Fibroblast of upper back skin (primary cell): ENCODE results near the gene TGM3.

ENCODE experiments used
- DNase-seq: peaks from one replicate; pipeline ENCODE4 v3.0.0-alpha.2; 2013

TGM3 gene

DNA sequence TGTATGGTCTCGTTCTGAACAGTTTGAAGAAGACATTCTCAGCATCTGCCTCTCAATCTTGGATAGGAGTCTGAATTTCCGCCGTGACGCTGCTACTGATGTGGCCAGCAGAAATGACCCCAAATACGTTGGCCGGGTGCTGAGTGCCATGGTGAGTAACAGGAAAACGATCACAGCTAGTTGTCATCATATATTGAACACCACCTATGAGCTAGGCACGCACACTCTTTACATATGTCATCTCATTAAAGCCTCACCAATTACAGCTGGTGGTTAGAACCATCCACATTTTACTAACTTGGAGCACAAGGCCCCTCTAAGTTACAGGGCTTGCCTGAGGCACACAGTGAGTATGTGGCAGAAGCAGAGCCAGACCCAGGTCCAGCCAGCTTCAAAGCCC, 17.1 kb downstream of the TGM3 start:
- DNase-seq, result peak; percentile 3

DNA sequence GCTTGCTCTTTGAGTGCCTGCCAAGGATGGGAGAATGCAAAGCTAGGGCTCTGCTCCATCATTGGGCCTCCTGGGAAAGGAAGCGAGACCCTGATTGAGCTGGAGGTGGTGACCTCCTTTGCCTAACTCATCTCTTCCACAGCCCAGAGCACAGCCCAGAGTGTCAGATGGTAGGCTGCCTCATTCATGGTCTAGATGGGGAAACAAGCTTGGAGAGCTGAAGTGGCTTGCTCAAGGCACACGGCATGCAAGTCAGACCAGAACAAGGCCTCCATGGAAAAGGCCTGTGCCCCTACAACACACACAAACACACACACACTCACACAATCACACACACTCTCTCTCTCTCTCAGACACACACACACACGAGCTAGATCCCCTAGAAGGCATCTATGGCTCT, 17.5 kb downstream of the TGM3 start:
- DNase-seq, result no peak

DNA sequence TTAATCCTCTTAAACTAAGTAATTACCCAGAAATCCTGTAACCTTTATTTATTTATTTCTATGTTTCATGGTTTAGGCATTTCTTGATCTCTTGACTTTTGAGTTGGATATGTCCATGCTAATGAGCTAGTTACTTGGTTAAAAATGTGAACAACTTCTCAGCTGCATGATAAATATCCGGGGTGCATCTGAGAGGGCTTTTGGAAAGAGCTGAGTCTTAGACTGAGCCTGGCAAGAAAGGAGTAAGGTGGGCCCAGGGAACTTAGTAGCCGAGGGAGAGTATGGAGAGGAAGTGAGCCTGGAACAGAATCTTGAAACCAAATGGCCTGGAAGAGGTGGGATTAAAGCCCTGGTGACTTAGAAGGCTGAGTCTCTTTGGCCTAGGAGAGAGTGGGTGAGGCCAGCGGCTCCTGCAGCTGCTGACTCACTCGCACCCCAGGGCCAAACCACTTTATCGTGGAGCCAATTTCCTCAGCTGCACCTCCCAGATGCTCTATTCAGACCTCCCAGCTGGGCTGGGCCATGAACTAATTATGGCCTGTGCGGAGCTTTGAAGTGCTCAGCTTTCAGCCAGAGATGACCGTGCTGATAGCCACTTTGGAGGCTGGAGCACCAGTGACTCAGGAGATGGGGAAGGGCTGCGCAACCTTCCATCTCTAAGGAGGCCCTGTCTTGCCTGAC, 19.1 kb downstream of the TGM3 start:
- DNase-seq, result peak; percentile 88

DNA sequence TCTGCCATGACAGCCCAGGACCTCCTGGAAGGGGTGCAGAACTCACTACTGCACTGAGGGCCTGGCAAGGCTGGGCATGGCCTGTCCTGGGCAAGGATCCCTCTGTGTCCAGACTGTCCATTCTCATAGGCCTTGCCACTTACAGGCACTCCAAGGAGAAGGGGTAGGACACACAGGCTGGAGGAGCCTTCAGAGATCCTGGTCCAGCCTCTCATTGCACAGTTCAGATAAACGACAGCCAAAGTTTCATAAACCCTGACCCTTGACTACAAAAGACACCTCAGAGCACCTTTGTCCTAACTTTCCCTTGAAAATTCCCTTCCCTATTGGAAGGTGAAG, 19.6 kb downstream of the TGM3 start:
- DNase-seq, result no peak

DNA sequence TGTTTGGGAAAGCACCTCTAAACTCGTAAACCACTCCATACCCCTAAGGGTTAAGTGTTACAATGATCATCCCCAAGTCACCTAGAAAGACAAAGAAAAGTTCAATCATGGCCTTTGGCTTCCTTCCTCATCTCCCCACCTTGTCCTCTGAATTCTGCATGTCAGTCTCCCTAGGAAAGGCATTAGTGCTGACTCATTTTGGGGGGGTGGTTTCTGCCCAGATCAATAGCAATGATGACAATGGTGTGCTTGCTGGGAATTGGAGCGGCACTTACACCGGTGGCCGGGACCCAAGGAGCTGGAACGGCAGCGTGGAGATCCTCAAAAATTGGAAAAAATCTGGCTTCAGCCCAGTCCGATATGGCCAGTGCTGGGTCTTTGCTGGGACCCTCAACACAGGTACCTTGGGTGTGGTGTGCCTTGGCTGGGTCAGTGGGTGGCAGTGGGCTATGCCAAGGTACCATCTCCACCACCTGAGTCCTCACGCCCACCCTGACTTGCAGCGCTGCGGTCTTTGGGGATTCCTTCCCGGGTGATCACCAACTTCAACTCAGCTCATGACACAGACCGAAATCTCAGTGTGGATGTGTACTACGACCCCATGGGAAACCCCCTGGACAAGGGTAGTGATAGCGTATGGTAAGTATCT, 21.2 kb downstream of the TGM3 start:
- no peak for DNase-seq

DNA sequence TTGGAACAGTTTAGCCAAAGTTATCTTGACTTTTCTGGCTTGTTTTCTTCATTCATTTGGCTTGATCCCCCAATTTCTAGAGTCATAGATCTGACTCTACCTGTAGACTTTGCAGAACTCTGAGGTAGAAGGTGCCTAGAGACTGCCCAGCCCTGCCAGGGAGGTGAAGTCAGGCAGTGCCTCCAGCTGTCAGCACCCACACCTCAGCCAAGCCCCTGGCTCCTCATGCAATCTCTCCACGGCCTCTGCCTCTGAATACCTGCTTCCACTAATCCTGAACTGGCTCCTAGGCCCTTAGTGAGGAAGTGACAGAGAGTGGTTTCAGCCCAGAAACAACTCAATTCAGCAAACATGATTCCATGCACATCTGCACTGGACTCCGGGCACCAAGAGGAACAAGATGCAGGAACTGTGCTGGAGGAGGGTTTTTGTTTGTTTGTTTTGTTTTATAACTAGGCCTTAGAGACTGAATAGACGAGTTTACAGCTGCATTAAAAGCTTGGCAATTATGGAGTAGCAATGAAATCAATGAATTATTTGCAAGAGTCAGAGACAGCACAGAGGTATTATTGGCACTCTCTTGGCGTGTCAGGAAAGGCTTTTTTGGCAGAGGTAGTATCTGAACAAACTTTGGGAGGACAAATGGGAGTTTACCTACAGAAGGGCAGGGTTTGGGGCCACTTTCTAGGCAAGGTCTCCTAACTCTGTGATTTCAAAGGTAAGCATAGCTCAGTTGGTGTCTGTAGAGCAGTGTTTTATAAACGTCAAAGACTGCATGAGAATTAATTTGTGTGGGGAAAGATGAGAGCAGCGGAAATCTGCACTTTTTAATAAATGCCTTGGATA, 25.2 kb downstream of the TGM3 start:
- no peak for DNase-seq

DNA sequence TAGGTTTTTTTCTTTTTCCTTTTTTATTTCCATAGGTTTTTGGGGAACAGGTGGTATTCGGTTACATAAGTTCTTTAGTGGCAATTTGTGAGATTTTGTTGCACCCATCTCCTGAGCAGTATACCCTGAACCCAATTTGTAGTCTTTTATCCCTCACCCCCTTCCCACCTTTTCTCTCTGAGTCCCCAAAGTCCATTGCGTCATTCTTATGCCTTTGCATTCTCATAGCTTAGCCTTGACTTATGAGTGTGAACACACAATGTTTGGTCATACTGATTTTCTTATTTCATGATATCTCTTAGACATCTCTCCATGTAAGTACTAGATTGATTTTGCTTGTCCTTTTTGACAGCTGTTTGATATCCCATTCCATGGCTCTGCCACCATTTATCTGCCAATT, 27.2 kb downstream of the TGM3 start:
- DNase-seq, result no peak

DNA sequence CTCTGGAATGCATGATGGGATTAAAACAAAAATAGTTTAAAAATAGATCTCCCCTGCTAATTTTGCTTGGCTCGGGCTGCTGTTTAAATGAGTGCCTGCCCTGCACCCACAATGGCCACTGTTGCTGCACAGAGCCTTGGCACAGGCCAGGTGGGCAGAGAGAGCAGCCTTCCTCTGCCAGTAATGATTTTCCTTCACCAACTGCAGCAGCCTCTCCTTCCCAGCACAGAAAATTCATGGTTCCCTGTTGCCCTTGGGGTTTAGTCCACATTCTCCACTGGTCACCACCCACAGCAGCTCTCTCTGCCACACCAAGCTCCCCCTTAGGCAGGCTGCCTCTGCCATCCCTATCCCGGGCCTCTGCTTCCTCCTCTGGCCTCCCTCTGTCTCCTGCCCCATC, 30.2 kb downstream of the TGM3 start:
- no peak for DNase-seq

DNA sequence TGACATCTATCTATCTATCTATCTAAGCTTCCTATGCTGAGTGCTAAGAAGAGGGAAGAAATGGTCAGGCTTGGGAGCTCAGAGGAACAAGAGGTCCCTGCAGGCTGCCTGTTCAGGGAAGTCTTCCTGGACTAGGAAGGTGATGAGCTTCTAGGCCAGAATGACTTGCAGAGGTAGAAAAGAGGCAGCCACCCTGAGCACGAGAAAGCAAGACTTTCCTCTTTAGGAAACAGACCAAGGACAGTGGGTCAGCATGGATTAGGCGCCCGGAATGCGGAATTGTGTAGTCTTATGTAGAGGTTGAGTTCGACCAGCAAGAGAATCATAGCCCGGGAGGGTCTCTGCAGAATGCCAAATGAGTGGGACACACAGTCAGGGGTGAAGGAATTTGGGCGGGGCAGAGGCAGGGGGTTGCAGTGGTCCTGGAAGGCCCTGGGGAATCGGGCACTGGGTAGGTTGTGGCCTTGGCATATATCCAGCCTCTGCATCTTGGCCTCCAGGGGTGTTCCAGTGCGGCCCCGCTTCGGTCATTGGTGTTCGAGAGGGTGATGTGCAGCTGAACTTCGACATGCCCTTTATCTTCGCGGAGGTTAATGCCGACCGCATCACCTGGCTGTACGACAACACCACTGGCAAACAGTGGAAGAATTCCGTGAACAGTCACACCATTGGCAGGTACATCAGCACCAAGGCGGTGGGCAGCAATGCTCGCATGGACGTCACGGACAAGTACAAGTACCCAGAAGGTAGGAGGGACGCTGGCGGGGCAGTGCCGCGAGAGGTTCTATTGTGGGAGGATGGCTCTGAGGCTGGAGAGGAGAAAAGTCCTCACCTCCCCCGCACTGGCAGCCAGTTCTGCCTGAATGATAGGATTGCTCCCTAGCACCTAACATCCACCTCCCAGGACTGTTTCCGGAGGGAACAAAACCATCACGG, 32.1 kb downstream of the TGM3 start:
- no peak for DNase-seq

DNA sequence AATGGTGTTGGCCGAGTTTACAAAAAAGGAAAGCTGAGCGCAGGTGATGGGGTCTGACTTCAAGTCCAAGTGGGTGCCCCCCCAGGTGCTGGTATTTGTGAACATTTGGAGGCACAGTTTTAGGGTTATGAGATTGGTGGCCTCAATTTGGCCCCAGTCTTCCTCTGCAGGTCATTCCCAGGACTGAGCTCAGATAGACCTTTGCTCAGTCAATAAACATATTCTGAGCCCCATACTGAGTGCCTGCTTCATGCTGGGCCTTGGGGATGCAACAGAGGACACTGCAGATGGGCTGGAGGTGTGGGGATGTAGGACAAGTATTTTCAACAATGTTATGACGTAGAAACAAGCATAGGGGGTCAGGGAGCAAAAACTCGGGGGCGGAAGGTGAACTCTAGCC, 33.5 kb downstream of the TGM3 start:
- DNase-seq, result no peak

DNA sequence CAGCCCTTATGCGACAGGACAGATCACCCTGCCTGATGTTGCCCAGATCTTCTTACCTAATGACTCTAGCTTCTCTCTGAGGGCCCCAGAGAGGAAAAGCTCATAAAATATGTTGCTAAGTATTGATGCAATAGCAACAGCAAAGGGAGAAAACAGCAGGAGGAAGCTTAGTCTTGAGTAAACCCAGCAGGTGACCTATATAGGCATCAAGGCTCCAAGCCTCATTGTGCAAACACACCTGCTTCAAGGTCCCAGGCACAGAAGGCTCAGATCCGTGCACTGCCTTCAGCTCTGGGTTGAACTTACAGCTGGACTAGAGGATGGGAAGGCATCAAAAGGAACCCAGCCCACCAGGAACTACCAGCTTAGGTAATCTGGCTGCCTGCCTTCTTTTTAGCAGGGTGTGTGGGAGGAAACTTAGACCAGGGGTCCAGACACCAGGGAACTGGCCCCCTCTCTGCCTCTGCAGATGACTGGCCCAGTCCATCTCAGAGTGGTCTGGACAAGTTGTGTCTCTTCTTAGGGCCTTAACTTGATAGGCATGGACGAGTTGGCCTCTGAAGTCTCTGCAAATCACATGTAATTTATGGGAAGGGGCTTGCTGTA, 34.4 kb downstream of the TGM3 start:
- DNase-seq, result no peak

DNA sequence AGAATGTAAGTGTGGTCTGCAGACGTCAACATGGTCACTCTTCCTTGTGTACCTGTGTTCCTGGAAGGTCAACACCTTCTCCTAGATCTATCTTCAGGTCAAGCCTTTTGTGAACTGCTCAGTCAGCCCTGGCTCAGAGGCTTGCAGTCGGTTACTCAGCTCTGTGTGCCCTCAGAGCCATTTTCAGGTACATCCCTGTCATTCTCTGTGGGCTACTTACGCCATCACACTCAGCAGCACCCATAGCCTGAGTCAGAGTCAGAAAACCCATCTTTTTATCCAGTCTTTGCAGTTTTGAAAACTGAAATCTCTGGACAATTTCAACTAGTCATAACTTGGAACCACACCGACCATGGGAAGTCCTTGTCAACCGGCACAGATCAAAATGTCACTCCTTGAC, 35.3 kb downstream of the TGM3 start:
- DNase-seq, result no peak

DNA sequence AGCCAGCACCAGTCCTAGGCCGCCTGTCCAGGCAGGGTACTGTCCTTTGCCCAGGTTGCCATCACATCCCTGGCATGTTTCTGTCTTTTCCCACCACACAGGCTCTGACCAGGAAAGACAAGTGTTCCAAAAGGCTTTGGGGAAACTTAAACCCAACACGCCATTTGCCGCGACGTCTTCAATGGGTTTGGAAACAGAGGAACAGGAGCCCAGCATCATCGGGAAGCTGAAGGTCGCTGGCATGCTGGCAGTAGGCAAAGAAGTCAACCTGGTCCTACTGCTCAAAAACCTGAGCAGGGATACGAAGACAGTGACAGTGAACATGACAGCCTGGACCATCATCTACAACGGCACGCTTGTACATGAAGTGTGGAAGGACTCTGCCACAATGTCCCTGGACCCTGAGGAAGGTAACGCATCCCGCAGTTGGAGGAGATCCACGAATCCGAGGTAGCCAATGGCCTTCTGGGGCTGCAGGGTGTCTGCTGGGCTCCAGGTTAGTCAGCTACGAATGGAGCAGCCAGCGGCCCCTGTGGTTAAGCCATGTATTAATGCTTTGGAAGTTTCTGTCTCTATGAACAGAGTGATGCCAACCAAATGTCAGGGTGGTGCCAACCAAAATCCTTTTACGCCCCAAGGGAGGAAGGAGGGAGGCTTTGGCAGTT, 36.2 kb downstream of the TGM3 start:
- no peak for DNase-seq

DNA sequence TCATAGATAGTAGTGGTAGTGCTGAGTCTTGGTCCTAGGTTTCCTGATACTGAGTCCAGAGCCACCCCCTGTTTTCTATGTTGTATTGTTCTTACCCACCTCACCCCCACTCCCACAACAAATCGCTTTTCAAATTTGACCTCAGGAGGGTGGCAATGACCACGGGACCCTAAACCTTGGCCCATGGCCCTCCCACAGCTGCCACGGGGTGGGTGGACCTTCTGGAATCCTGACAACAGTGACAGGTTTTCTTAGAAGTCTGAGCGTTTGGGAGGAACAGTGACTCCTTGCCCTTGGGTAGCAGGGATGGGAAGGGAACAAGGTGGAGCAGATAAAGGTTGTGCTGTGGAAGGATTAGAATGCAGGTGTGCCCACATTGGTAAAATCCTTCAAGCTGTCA, 36.9 kb downstream of the TGM3 start:
- DNase-seq, result no peak

DNA sequence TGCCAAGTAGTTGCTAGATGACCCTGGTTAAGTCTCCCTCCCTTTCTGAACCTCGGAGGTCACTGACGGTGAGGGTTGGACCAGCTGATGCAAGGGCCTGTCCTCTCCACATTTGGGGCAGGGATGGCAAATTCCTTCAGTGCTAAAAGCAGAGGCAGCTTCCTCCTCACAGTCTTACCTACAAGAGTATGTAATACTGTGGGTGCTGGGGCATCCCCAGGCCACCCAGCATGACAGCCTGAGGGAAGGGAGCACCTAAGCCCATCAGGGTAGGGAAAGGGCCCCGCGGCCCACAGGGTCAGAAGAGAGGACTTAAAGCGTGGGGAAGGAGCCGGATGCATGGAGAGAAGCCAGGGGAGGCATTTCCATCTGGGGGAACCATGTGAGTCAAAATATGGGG, 38.0 kb downstream of the TGM3 start:
- DNase-seq, result no peak

DNA sequence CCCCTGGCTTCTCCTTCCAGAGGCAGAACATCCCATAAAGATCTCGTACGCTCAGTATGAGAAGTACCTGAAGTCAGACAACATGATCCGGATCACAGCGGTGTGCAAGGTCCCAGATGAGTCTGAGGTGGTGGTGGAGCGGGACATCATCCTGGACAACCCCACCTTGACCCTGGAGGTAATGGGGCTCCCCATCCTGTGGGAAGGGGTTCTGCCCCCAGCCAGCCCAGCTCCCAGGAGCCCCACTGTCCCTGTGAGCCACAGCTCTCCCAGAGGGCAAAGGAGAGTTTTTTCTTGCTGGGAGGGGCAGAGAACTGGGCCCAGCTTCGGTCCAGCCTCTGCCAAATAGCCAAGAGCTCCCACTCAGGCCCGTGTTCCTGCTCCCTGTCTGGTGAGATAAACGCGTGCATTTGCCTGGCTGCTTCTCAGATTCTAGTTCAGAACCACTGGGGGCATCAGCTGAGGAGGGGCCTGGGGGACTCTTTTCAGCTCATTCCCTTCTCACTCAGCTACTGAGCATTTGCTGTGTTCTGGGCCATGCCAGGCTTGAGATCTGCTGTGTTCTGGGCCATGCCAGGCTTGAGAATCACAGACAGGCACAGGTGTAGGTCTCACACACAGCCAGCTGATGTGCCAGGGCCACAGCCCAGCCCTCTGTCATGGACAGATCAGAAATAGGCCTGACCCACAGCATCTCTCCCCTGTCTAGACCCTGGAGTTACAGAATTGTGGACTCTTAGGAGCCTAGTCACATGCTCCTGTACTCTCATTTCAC, 39.5 kb downstream of the TGM3 start:
- no peak for DNase-seq

DNA sequence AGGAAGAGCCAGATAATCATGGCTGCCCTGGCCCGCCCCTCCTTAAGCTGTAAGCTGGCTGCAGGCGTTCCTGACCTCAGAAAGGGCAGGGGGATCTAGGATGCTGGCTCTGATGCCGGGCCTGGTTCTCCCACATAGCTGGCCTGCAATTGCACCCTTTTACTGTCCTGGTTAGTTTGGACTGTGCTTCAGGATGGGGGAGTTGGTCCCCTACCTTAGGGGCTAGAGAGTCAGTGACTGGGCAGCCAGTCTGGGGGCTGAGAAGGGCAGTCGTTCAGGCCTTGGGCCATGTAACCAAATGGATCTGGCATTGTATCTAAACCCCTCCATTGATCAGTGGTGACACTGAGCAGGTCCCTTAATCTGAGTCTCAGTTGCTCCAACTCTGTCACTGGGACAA, 40.7 kb downstream of the TGM3 start:
- DNase-seq, result no peak

DNA sequence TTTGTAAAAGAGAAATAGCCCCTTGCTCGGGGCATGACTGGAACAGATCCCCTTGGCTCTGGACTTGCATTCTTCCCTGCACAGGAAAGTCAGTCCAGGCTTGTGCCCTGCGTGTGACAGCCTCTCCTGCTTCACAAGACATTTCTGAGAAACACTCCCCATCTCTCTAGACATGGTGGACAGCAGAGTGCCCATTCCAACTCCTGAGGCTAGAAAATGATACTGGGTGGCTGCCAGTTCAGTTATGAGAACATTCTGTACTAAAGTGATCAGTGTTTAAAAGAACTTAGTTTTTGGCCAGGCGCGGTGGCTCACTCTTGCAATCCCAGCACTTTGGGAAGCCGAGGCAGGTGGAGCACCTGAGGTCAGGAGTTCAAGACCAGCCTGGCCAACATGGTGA, 41.3 kb downstream of the TGM3 start:
- no peak for DNase-seq

DNA sequence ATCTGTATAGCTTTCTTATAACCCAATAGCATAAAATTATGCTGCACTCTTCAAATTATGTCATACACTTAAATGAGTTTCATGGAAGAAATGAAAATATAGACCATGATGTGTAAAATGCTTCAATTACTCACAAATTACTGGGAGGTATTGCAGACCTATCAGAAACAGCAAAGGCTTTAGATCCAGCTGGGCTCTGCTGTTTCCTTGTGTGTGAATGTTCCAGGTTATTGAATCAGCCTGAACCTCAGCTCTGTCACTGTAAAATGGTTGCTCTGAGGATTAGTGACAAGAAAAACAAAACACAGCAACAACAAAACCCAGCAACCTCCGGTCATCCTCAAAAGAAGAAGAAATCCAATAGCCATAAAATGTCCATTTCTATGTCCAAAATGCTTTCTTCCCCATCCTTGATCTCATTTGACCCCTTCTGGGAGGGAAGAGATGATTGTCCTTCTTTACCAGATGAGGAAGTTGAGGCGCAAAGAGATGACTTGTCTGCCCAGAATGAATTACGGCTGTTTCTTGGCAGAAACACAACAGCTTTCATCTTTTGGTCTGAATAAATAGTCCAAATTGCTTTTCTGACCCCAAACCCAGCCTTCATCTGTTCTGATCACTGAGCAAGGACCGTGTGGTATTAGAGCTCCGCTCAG, 42.7 kb downstream of the TGM3 start:
- no peak for DNase-seq

DNA sequence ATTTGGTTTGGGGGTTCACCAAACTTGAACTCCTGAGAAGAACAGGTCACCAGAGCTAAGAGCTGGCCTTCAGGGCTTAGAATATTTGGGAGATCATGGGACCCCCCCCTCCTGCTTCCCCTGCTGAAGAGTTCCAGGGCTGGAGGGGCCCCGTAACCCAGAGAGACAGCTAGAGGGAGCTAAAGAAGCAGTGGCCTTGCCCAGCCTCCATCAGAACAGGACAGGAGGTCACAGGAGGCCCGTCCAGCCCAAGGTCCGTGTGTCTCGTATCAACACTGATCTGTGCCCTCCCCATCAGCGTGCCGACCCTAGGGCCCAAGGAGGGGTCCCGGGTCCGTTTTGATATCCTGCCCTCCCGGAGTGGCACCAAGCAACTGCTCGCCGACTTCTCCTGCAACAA, 44.3 kb downstream of the TGM3 start:
- no peak for DNase-seq

DNA sequence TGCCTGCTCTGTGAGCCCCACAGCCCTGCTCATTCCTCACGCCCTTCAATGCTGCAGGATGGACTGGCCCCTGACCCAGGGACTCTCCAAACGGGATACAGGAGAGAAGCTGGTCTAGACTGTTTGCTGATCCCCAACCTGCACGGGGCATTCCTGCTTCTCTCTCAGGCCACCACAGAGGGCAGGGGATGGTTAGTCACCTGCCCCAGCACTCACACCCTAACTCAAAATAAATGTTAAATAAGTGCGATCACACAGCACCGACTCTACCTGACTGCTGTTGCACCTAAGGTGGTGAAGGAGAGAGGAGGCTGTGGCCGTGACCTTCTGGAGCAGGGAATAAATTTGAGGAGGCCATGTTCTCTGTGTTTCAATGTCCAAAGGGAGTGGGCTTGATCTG, 45.0 kb downstream of the TGM3 start:
- DNase-seq, result no peak
